HepG2 (cell line): ENCODE measurements around the gene PTCH1. TPM values are rescaled to one million over a fixed set of nuclear protein-coding genes. Genes with fewer than 3 reads are reported as not detected.

Source experiments
- ATAC-seq: fragments of 200-7000 bp; cut with Tn5 transposase; 3 replicates; pipeline ENCODE4 v1.9.1; 2020; ENCODE audit warnings: mild to moderate bottlenecking, moderate library complexity
- BruUV-seq: library from RNA; stranded (reverse); fragments of 400-500 nt; replicated peaks from 2 replicates; lab custom pipeline; 2021; lab: Mats Ljungman, UMichigan
- CTCF ChIA-PET: fragments of 300-600 bp; formaldehyde crosslinking; extraction: SDS; loops from one replicate; lab custom pipeline; 2021; ENCODE audit warnings: low total read pairs, inconsistent platforms, low intra/inter-chr PET ratio; lab: Yijun Ruan, JAX
- POLR2A ChIA-PET: fragments of 350-600 bp; sonication (Branson Sonifier 250); formaldehyde crosslinking; loops from one replicate; lab custom pipeline; 2020; ENCODE audit warnings: antibody characterized with exemption, inconsistent platforms; lab: Yijun Ruan, JAX
- DNase-seq: peaks from one replicate; pipeline ENCODE4 v3.0.0-alpha.2; 2015; ENCODE audit warnings: low spot score
- FAIRE-seq: peaks from 3 replicates; lab custom pipeline; 2011; peaks lifted over from hg19 to GRCh38; lab: Jason Lieb, UNC
- H2AFZ ChIP-seq: one replicate; pipeline ENCODE4 v1.6.1; 2011; ENCODE audit warnings: low read length, inconsistent platforms
- H3K27ac ChIP-seq: fragments of 300-600 bp; 3 replicates; pipeline ENCODE4 v1.8.0; 2011; ENCODE audit warnings: mixed run types, mild to moderate bottlenecking, mixed read lengths, low read length, inconsistent platforms; ENCODE audit not compliant: insufficient read depth; ENCODE audit errors: extremely low read length
- H3K27me3 ChIP-seq, 2 experiments: fragments of 200-600 bp in 1 of 2; 2 replicates in 1 of 2; 3 replicates in 1 of 2; pipeline versions ENCODE4 v1.6.0 to v1.8.0; 2011; ENCODE audit warnings: low read length in 2 of 2, mild to moderate bottlenecking in 2 of 2, moderate library complexity in 2 of 2, inconsistent platforms in 1 of 2; ENCODE audit not compliant: insufficient read depth in 2 of 2, control insufficient read depth in 1 of 2
- H3K36me3 ChIP-seq, 2 experiments: fragments of 200-600 bp in 1 of 2; replicated peaks in 1 of 2; 2 replicates in 1 of 2; 3 replicates in 1 of 2; pipeline versions ENCODE4 v1.5.1 to v1.8.0; 2011; ENCODE audit warnings: low read length in 2 of 2, inconsistent platforms in 1 of 2; ENCODE audit not compliant: insufficient read depth in 2 of 2, control insufficient read depth in 1 of 2
- H3K4me1 ChIP-seq: 2 replicates; pipeline ENCODE4 v1.5.1; 2012; ENCODE audit warnings: low read length, inconsistent platforms; ENCODE audit not compliant: insufficient read depth
- H3K4me2 ChIP-seq: 2 replicates; pipeline ENCODE4 v1.6.0; 2011; ENCODE audit warnings: low read depth, low read length, inconsistent platforms
- H3K4me3 ChIP-seq, 3 experiments: fragments of 200-600 bp in 1 of 3; sonication (generic), shearing (Covaris generic) in 1 of 3; replicated peaks in 1 of 3; 2 replicates each; pipeline ENCODE4 v1.5.1; 2011 to 2016; ENCODE audit warnings: low read length in 3 of 3, inconsistent platforms in 2 of 3, low read depth in 2 of 3, mild to moderate bottlenecking in 2 of 3, control low read depth in 1 of 3, mixed read lengths in 1 of 3; ENCODE audit not compliant: insufficient read depth in 1 of 3
- H3K79me2 ChIP-seq: one replicate; pipeline ENCODE4 v1.6.1; 2011; ENCODE audit warnings: low read length, inconsistent platforms; ENCODE audit not compliant: insufficient read depth
- H3K9ac ChIP-seq: 2 replicates; pipeline ENCODE4 v1.6.0; 2011; ENCODE audit warnings: mild to moderate bottlenecking, low read depth, low read length, inconsistent platforms; ENCODE audit not compliant: insufficient read depth
- H3K9me3 ChIP-seq: 2 replicates; pipeline ENCODE4 v1.5.1; 2012; ENCODE audit warnings: mild to moderate bottlenecking, low read length
- H4K20me1 ChIP-seq: 2 replicates; pipeline ENCODE4 v1.6.0; 2011; ENCODE audit warnings: inconsistent platforms, mild to moderate bottlenecking, low read length, moderate library complexity; ENCODE audit not compliant: insufficient read depth
- HOMEZ ChIP-seq: IDR thresholded peaks from 2 replicates; pipeline ENCODE4 v1.6.1; 2016; ENCODE audit warnings: low read depth
- NCOA1 ChIP-seq: sonication (generic); formaldehyde crosslinking; IDR thresholded peaks from 2 replicates; pipeline ENCODE4 v1.9.0; 2021; ENCODE audit warnings: missing genetic modification reagents
- PCBP2 ChIP-seq: fragments of 200-400 bp; formaldehyde crosslinking; optimal IDR thresholded peaks from 2 replicates; pipeline ENCODE3; 2018; ENCODE audit warnings: low read length, low read depth; ENCODE audit not compliant: poor library complexity, severe bottlenecking
- SIX4 ChIP-seq: sonication (generic); formaldehyde crosslinking; IDR thresholded peaks from 2 replicates; pipeline ENCODE4 v1.4.0; 2020; ENCODE audit warnings: missing genetic modification reagents
- TFE3 ChIP-seq: IDR thresholded peaks from 2 replicates; pipeline ENCODE4 v1.6.1; 2016
- ZNF710 ChIP-seq: sonication (generic); formaldehyde crosslinking; IDR thresholded peaks from 2 replicates; pipeline ENCODE4 v1.5.0; 2020; ENCODE audit warnings: mild to moderate bottlenecking, missing genetic modification reagents, borderline replicate concordance
- WGBS: methylation state at CpG from one replicate; pipeline ENCODE4 v1.1.6; 2017; ENCODE audit warnings: low lambda C conversion rate; 5-methylcytosine and 5-hydroxymethylcytosine counted together
- in situ Hi-C: cut with HindIII; loops from 2 replicates; pipeline ENCODE4 v1.10.0; 2017; ENCODE audit warnings: low pct_unique_long_range_greater_than_20kb; ENCODE audit not compliant: extremely low pct_ligation_motif_present
- intact Hi-C: fragments of 100-400 bp; cut with micrococcal nuclease; formaldehyde crosslinking; loops from one replicate; pipeline ENCODE4 v1.10.0; 2022; ENCODE audit not compliant: unreplicated experiment
- polyA plus RNA-seq, 8 experiments: library from polyadenylated mRNA; depleted of rRNA in 3 of 8; stranded (reverse) in 7 of 8; unstranded in 1 of 8; fragments of >200 nt; fragmentation: Illumina TruSeq in 4 of 8; extraction: Trizol in 4 of 8; gene quantifications; 2 replicates each; pipeline versions ENCODE4 v1.2.1 to v1.2.3, GENCODE V29; 2011 to 2016; ENCODE audit warnings: low read depth in 4 of 8, missing spikeins in 1 of 8, mixed read lengths in 1 of 8; ENCODE audit not compliant: insufficient read depth in 1 of 8
- total RNA-seq, 5 experiments: library from RNA; depleted of rRNA; stranded (reverse); fragments of >200 nt; fragmentation: Illumina TruSeq; extraction: Trizol; gene quantifications; 2 replicates each; pipeline ENCODE4 v1.2.3, GENCODE V29; 2016; ENCODE audit warnings: low read depth in 1 of 5

PTCH1 gene
- total and polyA plus RNA-seq, 2 of the 13 experiments (the other 11 are each of a cell fraction or from before 2014, with no cell fraction given) = 2.8 to 3.9 TPM

- intact Hi-C loops (no loop called here), in situ Hi-C loops (no loop called here)
- CTCF ChIA-PET = no interaction called here
- peaks cover 17 to 54% of the 10 kb centered on the region in 2 experiments; a peak in 4 of 5 replicates for H3K36me3 ChIP-seq
- no peak for DNase-seq
- H2AFZ ChIP-seq = no peak overlapping the region
- no peak for TF ChIP-seq HOMEZ (CRISPR knock-in tag)
- TF ChIP-seq SIX4 (CRISPR knock-in tag) = no peak
- TF ChIP-seq NCOA1 (CRISPR knock-in tag) = no peak
- TF ChIP-seq ZNF710 = no peak
- TF ChIP-seq PCBP2 = no peak
- TF ChIP-seq TFE3 (CRISPR knock-in tag) = no peak
- TF ChIP-seq, all 625 proteins: peak for 0
- no peak for FAIRE-seq
- Histone ChIP-seq H3K4me1 (no peaks in the 10 kb centered on the region), H3K4me2 (no peak overlapping the region), H4K20me1 (no peaks in the 10 kb centered on the region; the same call in 1 of the 2 replicates), H3K9me3 (no peaks in the 10 kb centered on the region), H3K27me3 (no peaks in the 10 kb centered on the region), H3K4me3 (no peak overlapping the region), H3K79me2 (no peaks in the 10 kb centered on the region), H3K27ac (no peak overlapping the region), H3K9ac (no peak overlapping the region)
- ATAC-seq = no peak
- BruUV-seq = no TSS peak
- 93% methylated on average over 2 of the region's 2 CpGs for WGBS
- POLR2A ChIA-PET = no interaction called here
Observed at GRCh38 chr9:95481000-95481399, 35.8 kb downstream of the PTCH1 start.
